SK-N-SH (cell line): ENCODE results near the gene PPP1R1C.

Experiments
- ELF1 ChIP-seq: IDR thresholded peaks from 2 replicates; pipeline ENCODE4 v1.4.0; 2012
- EZH2phosphoT487 ChIP-seq: fragments of 200-600 bp; sonication (generic); IDR thresholded peaks from 2 replicates; pipeline ENCODE4 v1.6.1; 2017; ENCODE audit warnings: low read depth, mixed run types, mild to moderate bottlenecking, antibody characterized with exemption, moderate library complexity, borderline replicate concordance
- FOXM1 ChIP-seq: IDR thresholded peaks from 2 replicates; pipeline ENCODE4 v1.4.0; 2012; ENCODE audit warnings: low read depth, mild to moderate bottlenecking
- GABPA ChIP-seq: IDR thresholded peaks from 2 replicates; pipeline ENCODE4 v1.4.0; 2012; ENCODE audit warnings: low read depth, mild to moderate bottlenecking
- POLR2AphosphoS5 ChIP-seq: IDR thresholded peaks from 2 replicates; pipeline ENCODE4 v1.6.1; 2012; ENCODE audit warnings: low read depth, low read length
- SIN3A ChIP-seq: IDR thresholded peaks from 2 replicates; pipeline ENCODE4 v1.6.1; 2012; ENCODE audit warnings: low read depth, mild to moderate bottlenecking, low read length, moderate library complexity, borderline replicate concordance
- SMC3 ChIP-seq: IDR thresholded peaks from 2 replicates; pipeline ENCODE4 v1.6.1; 2012; ENCODE audit warnings: low read depth, low read length, improper control_type of control experiment
- TAF1 ChIP-seq: IDR thresholded peaks from 2 replicates; pipeline ENCODE4 v1.6.1; 2012; ENCODE audit warnings: low read depth, mild to moderate bottlenecking, low read length, moderate library complexity, borderline replicate concordance
- YY1 ChIP-seq: IDR thresholded peaks from 2 replicates; pipeline ENCODE4 v1.4.0; 2012; ENCODE audit warnings: low read depth, mild to moderate bottlenecking
- TF ChIP-seq, protein P1 (sequence below): fragments of 200-600 bp; sonication (generic); IDR thresholded peaks from 2 replicates; pipeline ENCODE4 v1.6.1; 2017; ENCODE audit warnings: antibody characterized with exemption, mild to moderate bottlenecking, moderate library complexity
- TF ChIP-seq, protein P2 (sequence below): IDR thresholded peaks from 2 replicates; pipeline ENCODE4; 2012
- TF ChIP-seq, protein P3 (sequence below): fragments of 150-350 bp; IDR thresholded peaks from 2 replicates; pipeline ENCODE4 v1.6.1; 2017; ENCODE audit warnings: antibody characterized with exemption, low read length, low read depth, borderline replicate concordance
- TF ChIP-seq, protein P4 (sequence below): IDR thresholded peaks from 2 replicates; pipeline ENCODE4 v1.4.0; 2012; ENCODE audit warnings: low read depth

DNA sequence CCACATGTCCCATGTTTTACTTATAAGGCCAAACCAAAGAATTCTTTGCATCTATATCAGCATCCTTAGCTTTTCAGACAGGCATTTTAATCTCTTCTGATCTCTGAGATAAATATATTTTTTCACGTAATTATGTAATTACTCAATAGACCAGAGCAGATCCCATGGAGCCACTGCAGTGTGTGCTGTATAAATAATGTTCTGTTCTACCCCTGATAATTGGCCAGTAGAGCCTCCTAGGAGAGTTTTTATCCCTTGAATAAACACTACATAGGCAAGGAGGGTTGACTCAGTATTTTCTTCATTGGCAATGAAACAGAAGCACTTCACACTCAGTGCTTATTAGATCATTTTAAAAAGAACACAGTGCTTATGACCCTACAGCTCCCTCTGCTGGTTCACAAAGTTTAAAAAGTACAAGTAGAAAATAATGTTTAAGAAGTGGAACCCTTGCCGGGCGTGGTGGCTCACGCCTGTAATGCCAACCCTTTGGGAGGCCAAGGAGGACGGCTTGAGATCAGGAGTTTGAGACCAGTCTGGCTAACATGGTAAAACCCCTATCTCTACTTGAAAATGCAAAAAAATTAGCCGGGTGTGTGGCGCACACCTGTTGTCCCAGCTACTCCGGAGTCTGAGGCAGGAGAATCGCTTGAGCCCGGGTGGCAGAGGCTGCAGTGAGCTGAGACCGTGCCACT is 91.9 kb downstream of the PPP1R1C start:
- TF ChIP-seq, protein P1, sequence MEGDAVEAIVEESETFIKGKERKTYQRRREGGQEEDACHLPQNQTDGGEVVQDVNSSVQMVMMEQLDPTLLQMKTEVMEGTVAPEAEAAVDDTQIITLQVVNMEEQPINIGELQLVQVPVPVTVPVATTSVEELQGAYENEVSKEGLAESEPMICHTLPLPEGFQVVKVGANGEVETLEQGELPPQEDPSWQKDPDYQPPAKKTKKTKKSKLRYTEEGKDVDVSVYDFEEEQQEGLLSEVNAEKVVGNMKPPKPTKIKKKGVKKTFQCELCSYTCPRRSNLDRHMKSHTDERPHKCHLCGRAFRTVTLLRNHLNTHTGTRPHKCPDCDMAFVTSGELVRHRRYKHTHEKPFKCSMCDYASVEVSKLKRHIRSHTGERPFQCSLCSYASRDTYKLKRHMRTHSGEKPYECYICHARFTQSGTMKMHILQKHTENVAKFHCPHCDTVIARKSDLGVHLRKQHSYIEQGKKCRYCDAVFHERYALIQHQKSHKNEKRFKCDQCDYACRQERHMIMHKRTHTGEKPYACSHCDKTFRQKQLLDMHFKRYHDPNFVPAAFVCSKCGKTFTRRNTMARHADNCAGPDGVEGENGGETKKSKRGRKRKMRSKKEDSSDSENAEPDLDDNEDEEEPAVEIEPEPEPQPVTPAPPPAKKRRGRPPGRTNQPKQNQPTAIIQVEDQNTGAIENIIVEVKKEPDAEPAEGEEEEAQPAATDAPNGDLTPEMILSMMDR: peak; percentile 83
- TF ChIP-seq, protein P2, sequence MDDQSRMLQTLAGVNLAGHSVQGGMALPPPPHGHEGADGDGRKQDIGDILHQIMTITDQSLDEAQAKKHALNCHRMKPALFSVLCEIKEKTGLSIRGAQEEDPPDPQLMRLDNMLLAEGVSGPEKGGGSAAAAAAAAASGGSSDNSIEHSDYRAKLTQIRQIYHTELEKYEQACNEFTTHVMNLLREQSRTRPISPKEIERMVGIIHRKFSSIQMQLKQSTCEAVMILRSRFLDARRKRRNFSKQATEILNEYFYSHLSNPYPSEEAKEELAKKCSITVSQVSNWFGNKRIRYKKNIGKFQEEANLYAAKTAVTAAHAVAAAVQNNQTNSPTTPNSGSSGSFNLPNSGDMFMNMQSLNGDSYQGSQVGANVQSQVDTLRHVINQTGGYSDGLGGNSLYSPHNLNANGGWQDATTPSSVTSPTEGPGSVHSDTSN: no peak
- TF ChIP-seq ELF1: no peak
- no peak for TF ChIP-seq TAF1
- TF ChIP-seq FOXM1: no peak
- TF ChIP-seq POLR2AphosphoS5: no peak
- TF ChIP-seq, protein P3, sequence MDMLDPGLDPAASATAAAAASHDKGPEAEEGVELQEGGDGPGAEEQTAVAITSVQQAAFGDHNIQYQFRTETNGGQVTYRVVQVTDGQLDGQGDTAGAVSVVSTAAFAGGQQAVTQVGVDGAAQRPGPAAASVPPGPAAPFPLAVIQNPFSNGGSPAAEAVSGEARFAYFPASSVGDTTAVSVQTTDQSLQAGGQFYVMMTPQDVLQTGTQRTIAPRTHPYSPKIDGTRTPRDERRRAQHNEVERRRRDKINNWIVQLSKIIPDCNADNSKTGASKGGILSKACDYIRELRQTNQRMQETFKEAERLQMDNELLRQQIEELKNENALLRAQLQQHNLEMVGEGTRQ: no peak
- no peak for TF ChIP-seq GABPA
- no peak for TF ChIP-seq EZH2phosphoT487
- no peak for TF ChIP-seq YY1
- TF ChIP-seq SMC3: peak; percentile 68
- TF ChIP-seq SIN3A: no peak
- TF ChIP-seq, protein P4, sequence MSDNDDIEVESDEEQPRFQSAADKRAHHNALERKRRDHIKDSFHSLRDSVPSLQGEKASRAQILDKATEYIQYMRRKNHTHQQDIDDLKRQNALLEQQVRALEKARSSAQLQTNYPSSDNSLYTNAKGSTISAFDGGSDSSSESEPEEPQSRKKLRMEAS: no peak
